Prostate gland (tissue), 2 donors: Measurements from ENCODE around the gene SLAMF6.

ENCODE experiments used
- CTCF ChIP-seq, 4 experiments: fragments of 200-600 bp in 2 of 4; fragments of 450-650 bp in 2 of 4; sonication (generic) in 2 of 4; IDR thresholded peaks; 1 replicate in 3 of 4; 2 replicates in 1 of 4; pipeline ENCODE4 v1.5.1; 2016 to 2019; ENCODE audit warnings: antibody characterized with exemption in 4 of 4, mild to moderate bottlenecking in 2 of 4, moderate library complexity in 2 of 4
- POLR2A ChIP-seq: fragments of 450-650 bp; IDR thresholded peaks from one replicate; pipeline ENCODE4 v1.6.1; 2016; ENCODE audit warnings: antibody characterized with exemption, mild to moderate bottlenecking

GRCh38 chr1:160451859-160452232 lies 71.2 kb downstream of the SLAMF6 start:
- TF ChIP-seq POLR2A, result no peak
- no peak for TF ChIP-seq CTCF (IDR thresholded peaks at IDR 0.05)
